Type B pancreatic cell (in vitro differentiated cells): ENCODE measurements around the gene NANS. TPM values are rescaled to one million over a fixed set of nuclear protein-coding genes. Genes with fewer than 3 reads are reported as not detected.

ENCODE experiments used
- DNase-seq: peaks from one replicate; pipeline ENCODE4 v3.0.0; 2021; ENCODE audit warnings: mixed read lengths; ENCODE audit not compliant: unreplicated experiment; ENCODE audit errors: extremely low spot score
- H3K27ac Mint-ChIP-seq: 2 replicates; pipeline ENCODE4 v1.8.0; 2021; ENCODE audit warnings: mild to moderate bottlenecking, mixed read lengths
- H3K27me3 Mint-ChIP-seq: 2 replicates; pipeline ENCODE4 v1.8.0; 2021; ENCODE audit warnings: mixed read lengths
- H3K36me3 Mint-ChIP-seq: 2 replicates; pipeline ENCODE4 v1.8.0; 2021; ENCODE audit warnings: mixed read lengths
- H3K4me1 Mint-ChIP-seq: one replicate; pipeline ENCODE4 v1.8.0; 2021; ENCODE audit warnings: mixed read lengths; ENCODE audit not compliant: unreplicated experiment
- H3K4me3 Mint-ChIP-seq: 2 replicates; pipeline ENCODE4 v1.8.0; 2021; ENCODE audit warnings: mild to moderate bottlenecking, mixed read lengths
- H3K9me3 Mint-ChIP-seq: 2 replicates; pipeline ENCODE4 v1.8.0; 2021; ENCODE audit warnings: mixed read lengths
- total RNA-seq: library from RNA; stranded (reverse); gene quantifications from 2 replicates; pipeline ENCODE4 v1.2.1, GENCODE V29; 2021; ENCODE audit warnings: low replicate concordance
- TF ChIP-seq, protein P1 (sequence below): fragments of 200-600 bp; sonication (generic); conservative IDR thresholded peaks from 2 replicates; pipeline ENCODE4 v1.5.0; 2021; ENCODE audit warnings: antibody characterized with exemption, mild to moderate bottlenecking

NANS gene
- total RNA-seq, 1 donor from 2014 or later, result 44.6 TPM

DNA sequence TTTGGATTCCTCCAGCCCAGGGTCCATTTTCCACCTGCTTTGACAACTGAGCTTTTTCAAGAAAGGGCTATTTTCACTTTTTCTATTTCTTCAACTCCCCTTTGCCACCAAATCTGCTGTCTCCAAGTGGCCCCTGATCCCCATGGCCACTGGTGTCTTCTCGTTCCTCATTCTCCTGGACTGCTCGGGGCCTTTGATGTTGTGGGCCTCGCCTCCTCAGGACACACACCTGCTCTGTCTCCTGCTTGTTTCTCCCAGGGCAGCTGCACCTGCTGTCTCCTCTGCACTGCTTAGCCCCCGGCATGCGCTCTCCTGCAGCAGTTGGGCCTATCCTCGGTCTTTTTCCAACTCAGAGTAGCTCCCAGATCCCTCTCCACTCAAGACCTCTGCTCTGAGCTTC lies 16.3 kb upstream of the NANS start:
- TF ChIP-seq, protein P1, sequence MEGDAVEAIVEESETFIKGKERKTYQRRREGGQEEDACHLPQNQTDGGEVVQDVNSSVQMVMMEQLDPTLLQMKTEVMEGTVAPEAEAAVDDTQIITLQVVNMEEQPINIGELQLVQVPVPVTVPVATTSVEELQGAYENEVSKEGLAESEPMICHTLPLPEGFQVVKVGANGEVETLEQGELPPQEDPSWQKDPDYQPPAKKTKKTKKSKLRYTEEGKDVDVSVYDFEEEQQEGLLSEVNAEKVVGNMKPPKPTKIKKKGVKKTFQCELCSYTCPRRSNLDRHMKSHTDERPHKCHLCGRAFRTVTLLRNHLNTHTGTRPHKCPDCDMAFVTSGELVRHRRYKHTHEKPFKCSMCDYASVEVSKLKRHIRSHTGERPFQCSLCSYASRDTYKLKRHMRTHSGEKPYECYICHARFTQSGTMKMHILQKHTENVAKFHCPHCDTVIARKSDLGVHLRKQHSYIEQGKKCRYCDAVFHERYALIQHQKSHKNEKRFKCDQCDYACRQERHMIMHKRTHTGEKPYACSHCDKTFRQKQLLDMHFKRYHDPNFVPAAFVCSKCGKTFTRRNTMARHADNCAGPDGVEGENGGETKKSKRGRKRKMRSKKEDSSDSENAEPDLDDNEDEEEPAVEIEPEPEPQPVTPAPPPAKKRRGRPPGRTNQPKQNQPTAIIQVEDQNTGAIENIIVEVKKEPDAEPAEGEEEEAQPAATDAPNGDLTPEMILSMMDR, result no peak
- Mint-ChIP-seq H3K27me3 (peaks cover 5% of the 10 kb centered on the region), H3K4me1 (no peaks in the 10 kb centered on the region), H3K9me3 (no peaks in the 10 kb centered on the region), H3K27ac (no peak overlapping the region), H3K4me3 (no peak overlapping the region), H3K36me3 (no peaks in the 10 kb centered on the region)
- no peak for DNase-seq

DNA sequence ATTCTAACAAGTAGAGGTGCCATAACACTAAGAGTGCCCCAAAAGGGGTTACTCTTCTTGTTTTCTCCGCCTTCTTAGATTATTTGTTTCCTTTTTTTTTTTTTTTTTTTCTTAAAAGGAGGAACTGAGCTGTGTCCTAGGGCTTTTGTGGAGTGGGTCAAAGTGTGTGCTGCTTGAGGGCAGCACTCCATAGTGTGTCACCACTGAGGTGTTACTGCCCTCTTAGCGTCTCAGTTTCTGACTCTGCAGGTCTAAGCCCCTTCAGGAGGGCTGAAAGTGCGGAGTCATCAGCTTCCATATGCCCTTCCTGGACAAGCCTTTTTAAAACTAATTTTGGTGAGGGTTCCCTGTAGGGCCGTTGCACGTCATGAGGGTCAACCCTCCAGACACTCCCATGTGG lies 12.6 kb upstream of the NANS start:
- Mint-ChIP-seq H3K4me3 (no peak overlapping the region), H3K9me3 (no peaks in the 10 kb centered on the region), H3K36me3 (no peaks in the 10 kb centered on the region), H3K27me3 (peaks cover 5% of the 10 kb centered on the region), H3K4me1 (no peaks in the 10 kb centered on the region), H3K27ac (no peak overlapping the region)
- TF ChIP-seq, protein P1, result no peak
- DNase-seq, result no peak

DNA sequence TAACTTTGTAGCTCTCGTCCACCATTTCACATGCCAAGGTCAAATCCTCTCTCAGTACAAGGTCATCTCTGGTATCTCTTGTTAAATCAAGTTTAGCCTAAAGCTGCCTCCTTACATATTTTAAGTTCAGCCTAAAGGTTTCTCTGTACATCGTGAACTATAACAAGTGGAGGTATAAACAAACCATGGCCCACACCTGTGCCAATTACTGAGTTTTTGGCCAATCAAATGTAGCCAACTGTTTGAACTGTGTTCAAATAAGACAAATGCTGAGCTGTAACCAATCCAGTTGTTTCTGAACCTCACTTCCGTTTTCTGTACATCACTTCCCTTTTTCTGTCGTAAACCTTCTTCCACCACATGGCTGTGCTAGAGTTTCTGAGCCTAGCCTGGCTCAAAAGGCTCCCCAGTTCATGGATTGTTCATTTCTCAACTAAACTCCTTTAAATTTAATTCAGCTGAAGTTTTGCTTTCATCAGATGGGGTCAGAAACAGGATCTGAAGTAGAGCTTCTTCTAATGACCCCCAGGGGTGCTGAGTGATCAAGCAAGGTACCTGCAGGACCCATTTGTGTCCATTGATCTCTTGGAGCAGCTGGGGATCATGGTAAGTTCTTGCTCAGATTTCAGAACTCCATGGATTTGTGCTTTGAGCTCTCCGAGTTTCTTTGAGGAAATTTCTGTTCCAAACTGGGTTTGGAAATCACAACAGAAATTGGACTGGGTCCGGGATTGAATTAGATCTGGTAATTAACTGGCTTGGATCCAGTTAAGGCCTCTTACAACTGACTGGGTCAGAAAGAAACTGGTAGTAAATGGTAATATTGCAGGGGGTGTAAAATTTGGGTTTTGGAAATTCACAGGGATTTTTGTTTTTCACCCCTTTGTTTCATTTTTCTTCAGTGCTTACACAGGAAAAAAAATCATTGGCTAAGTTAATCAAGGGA lies 11.0 kb upstream of the NANS start:
- Mint-ChIP-seq H3K27ac (no peak overlapping the region), H3K4me3 (no peak overlapping the region), H3K36me3 (no peaks in the 10 kb centered on the region), H3K27me3 (no peaks in the 10 kb centered on the region), H3K9me3 (no peaks in the 10 kb centered on the region), H3K4me1 (no peaks in the 10 kb centered on the region)
- DNase-seq, result no peak
- TF ChIP-seq, protein P1, result no peak

DNA sequence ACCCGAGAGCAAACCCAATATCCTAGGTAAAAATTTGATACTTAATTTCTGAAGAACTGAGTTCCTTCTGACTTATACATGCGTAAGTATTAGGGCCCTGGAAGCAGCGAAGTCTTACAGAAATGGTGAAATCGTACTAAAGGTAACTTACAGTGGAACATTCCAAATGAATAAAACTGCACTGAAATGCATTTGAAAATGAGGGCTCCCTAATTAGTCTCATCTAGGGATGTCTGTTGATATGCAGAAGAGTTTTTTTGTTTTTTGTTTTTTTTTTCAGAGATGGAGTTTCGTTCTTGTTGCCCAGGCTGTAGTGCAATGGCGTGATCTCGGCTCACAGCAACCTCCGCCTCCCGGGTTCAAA lies 10.4 kb upstream of the NANS start:
- TF ChIP-seq, protein P1, result no peak

DNA sequence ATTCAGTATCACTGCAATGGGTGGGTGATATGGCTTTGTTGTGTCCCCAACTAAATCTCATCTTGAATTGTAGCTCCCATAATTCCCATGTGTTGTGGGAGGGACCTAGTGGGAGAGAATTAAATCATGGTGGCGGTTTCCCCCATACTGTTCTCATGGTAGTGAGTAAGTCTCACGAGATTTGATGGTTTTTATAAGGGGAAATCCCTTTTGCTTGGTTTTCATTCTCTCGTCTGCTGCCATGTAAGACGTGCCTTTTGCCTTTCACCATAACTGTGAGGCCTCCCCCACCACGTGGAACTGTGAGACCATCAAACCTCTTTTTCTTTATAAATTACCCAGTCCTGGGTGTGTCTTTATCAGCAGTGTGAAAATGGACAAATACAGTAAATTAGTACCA lies 9.5 kb upstream of the NANS start:
- peaks cover 2% of the 10 kb centered on the region for H3K27me3 Mint-ChIP-seq

More for the DNA sequence above, 10.4 kb upstream of the NANS start:
- Mint-ChIP-seq H3K27ac (no peak overlapping the region), H3K4me1 (no peaks in the 10 kb centered on the region), H3K36me3 (no peaks in the 10 kb centered on the region), H3K27me3 (no peaks in the 10 kb centered on the region), H3K4me3 (no peak overlapping the region), H3K9me3 (no peaks in the 10 kb centered on the region)
- DNase-seq, result no peak

More for the DNA sequence above, 9.5 kb upstream of the NANS start:
- TF ChIP-seq, protein P1, result no peak
- Mint-ChIP-seq H3K36me3 (no peaks in the 10 kb centered on the region), H3K4me3 (no peak overlapping the region), H3K27ac (no peak overlapping the region), H3K9me3 (no peaks in the 10 kb centered on the region), H3K4me1 (no peaks in the 10 kb centered on the region)
- no peak for DNase-seq
